ENCODE results near the gene SEZ6L.

- TF ChIP-seq CTCF (IDR thresholded peaks at IDR 0.05 in 4 of 5, conservative IDR thresholded peaks at IDR 0.05 in 1 of 5) (no peak), POLR2A (IDR thresholded peaks at IDR 0.05) (no peak)
These were observed 141.4 kb downstream of the SEZ6L start for GRCh38 chr22:26310616-26311015.
